ENCODE measurements around the gene SLF2. TPM values are rescaled to one million over a fixed set of nuclear protein-coding genes. Genes with fewer than 3 reads are reported as not detected.

SLF2 gene
- total RNA-seq, 2 experiments from 2014 or later = 52.1 to 58.2 TPM

DNA sequence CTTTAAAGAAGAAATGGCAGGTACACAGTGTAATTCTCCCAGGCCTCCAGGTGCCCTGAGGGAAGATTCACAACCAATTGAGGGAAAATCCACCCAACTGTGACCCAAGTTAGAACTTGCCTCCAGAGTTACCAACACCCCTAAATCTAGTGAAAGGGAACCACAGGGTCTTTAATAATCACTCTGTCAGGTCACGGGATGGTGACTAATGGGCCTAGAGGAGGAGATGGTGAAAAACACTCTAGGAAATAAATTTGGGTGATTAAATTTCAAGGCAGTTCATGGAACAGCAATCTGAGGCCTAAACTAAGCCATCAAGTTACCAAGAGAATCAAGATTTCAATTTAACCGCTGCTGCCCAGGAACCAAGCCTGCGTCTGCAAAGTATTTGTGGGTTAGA is 26.7 kb upstream of the SLF2 start:
- Histone ChIP-seq H3K36me3 (ENCODE audit: insufficient read depth, low read length) (no peaks in the 10 kb centered on the region), H3K9me2 (ENCODE audit: insufficient read depth, low read length) (no peaks in the 10 kb centered on the region), H2AFZ (ENCODE audit: low read length) (no peak overlapping the region), H4K20me1 (ENCODE audit: insufficient read depth, low read length) (no peaks in the 10 kb centered on the region), H3K9me3 (ENCODE audit: low read length) (no peaks in the 10 kb centered on the region), H3K4me1 (ENCODE audit: insufficient read depth, low read length, poor library complexity, severe bottlenecking) (peaks cover 2% of the 10 kb centered on the region), H3K4me2 (ENCODE audit: low read length) (no peak overlapping the region), H3K27ac (ENCODE audit: low read depth, low read length, poor library complexity, severe bottlenecking) (no peak overlapping the region), H3K4me3 (ENCODE audit: low read depth, low read length, poor library complexity, severe bottlenecking) (no peak overlapping the region), H3K79me2 (ENCODE audit: insufficient read depth, low read depth, low read length) (no peaks in the 10 kb centered on the region)
- no TSS peak for BruUV-seq (replicated peaks)
- intact Hi-C loops (cut with micrococcal nuclease; ENCODE audit: unreplicated experiment) = no loop called here
- ChIA-PET CTCF (ENCODE audit: unreplicated experiment) (no interaction called here), POLR2A (interaction anchor here (1.1 kb wide), 1 partner anchor 11 kb away, joined by 5 read pairs; no protein-coding TSS in a partner anchor)
- TF ChIP-seq, protein P1, sequence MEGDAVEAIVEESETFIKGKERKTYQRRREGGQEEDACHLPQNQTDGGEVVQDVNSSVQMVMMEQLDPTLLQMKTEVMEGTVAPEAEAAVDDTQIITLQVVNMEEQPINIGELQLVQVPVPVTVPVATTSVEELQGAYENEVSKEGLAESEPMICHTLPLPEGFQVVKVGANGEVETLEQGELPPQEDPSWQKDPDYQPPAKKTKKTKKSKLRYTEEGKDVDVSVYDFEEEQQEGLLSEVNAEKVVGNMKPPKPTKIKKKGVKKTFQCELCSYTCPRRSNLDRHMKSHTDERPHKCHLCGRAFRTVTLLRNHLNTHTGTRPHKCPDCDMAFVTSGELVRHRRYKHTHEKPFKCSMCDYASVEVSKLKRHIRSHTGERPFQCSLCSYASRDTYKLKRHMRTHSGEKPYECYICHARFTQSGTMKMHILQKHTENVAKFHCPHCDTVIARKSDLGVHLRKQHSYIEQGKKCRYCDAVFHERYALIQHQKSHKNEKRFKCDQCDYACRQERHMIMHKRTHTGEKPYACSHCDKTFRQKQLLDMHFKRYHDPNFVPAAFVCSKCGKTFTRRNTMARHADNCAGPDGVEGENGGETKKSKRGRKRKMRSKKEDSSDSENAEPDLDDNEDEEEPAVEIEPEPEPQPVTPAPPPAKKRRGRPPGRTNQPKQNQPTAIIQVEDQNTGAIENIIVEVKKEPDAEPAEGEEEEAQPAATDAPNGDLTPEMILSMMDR (conservative IDR thresholded peaks at IDR 0.05; ENCODE audit: low read length) = no peak
- TF ChIP-seq EZH2phosphoT487 (IDR thresholded peaks at IDR 0.05; ENCODE audit: borderline replicate concordance, low read depth, low read length) = no peak
- no peak for DNase-seq (ENCODE audit: low spot score)

- ChIA-PET POLR2A (no interaction called here), CTCF (ENCODE audit: unreplicated experiment) (no interaction called here)
- H3K4me1 ChIP-seq (ENCODE audit: insufficient read depth, low read length, poor library complexity, severe bottlenecking) = peaks cover 2% of the 10 kb centered on the region
- no peak overlapping the region for H3K4me3 ChIP-seq (ENCODE audit: low read depth, low read length, poor library complexity, severe bottlenecking)
- BruUV-seq (replicated peaks) = no TSS peak
- H3K36me3 ChIP-seq (ENCODE audit: insufficient read depth, low read length) = no peaks in the 10 kb centered on the region
- H3K27ac ChIP-seq (ENCODE audit: low read depth, low read length, poor library complexity, severe bottlenecking) = no peak overlapping the region
- no peaks in the 10 kb centered on the region for H3K9me3 ChIP-seq (ENCODE audit: low read length)
- H4K20me1 ChIP-seq (ENCODE audit: insufficient read depth, low read length) = no peaks in the 10 kb centered on the region
- no peak for TF ChIP-seq EZH2phosphoT487 (IDR thresholded peaks at IDR 0.05; ENCODE audit: borderline replicate concordance, low read depth, low read length)
- TF ChIP-seq, protein P1 (conservative IDR thresholded peaks at IDR 0.05; ENCODE audit: low read length) = no peak
- intact Hi-C loops (cut with micrococcal nuclease; ENCODE audit: unreplicated experiment) = no loop called here
- H3K79me2 ChIP-seq (ENCODE audit: insufficient read depth, low read depth, low read length) = no peaks in the 10 kb centered on the region
- no peak overlapping the region for H2AFZ ChIP-seq (ENCODE audit: low read length)
- DNase-seq (ENCODE audit: low spot score) = no peak
- H3K9me2 ChIP-seq (ENCODE audit: insufficient read depth, low read length) = no peaks in the 10 kb centered on the region
- no peak overlapping the region for H3K4me2 ChIP-seq (ENCODE audit: low read length)
These were observed 26.2 kb upstream of the SLF2 start for GRCh38 chr10:100886521-100886920.

DNA sequence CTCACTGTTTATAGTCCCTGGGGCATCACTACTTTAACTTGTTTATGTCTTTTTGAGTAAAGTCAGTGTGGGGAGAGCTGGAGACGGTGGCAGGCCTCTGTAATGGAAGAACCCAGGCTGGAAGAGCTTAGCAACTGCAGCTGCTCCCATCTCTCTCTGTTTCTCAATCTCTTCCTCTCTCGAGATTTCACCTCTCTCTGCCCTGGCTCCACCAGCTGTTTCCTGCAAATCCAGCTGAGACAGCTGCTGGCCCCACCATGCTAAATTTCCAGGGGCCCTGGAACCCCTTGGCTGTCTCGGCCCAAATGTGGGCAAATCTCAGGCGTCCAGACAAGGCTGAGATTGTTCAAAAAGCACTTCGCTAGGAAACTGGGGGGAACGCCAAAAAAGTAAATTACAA is 25.8 kb upstream of the SLF2 start:
- TF ChIP-seq, protein P1 (conservative IDR thresholded peaks at IDR 0.05; ENCODE audit: low read length) = no peak
- TF ChIP-seq EZH2phosphoT487 (IDR thresholded peaks at IDR 0.05; ENCODE audit: borderline replicate concordance, low read depth, low read length) = no peak
- BruUV-seq (replicated peaks) = no TSS peak
- intact Hi-C loops (cut with micrococcal nuclease; ENCODE audit: unreplicated experiment) = no loop called here
- H4K20me1 ChIP-seq (ENCODE audit: insufficient read depth, low read length) = no peaks in the 10 kb centered on the region
- ChIA-PET POLR2A (interaction anchor here (0.6 kb wide), 1 partner anchor 468 kb away, joined by 4 read pairs; no protein-coding TSS in a partner anchor), CTCF (ENCODE audit: unreplicated experiment) (no interaction called here)
- H3K4me1 ChIP-seq (ENCODE audit: insufficient read depth, low read length, poor library complexity, severe bottlenecking) = peaks cover 2% of the 10 kb centered on the region
- no peaks in the 10 kb centered on the region for H3K79me2 ChIP-seq (ENCODE audit: insufficient read depth, low read depth, low read length)
- no peaks in the 10 kb centered on the region for H3K9me3 ChIP-seq (ENCODE audit: low read length)
- no peak for DNase-seq (ENCODE audit: low spot score)
- no peak overlapping the region for H3K27ac ChIP-seq (ENCODE audit: low read depth, low read length, poor library complexity, severe bottlenecking)
- H3K36me3 ChIP-seq (ENCODE audit: insufficient read depth, low read length) = no peaks in the 10 kb centered on the region
- H2AFZ ChIP-seq (ENCODE audit: low read length) = no peak overlapping the region
- no peak overlapping the region for H3K4me3 ChIP-seq (ENCODE audit: low read depth, low read length, poor library complexity, severe bottlenecking)
- H3K9me2 ChIP-seq (ENCODE audit: insufficient read depth, low read length) = no peaks in the 10 kb centered on the region
- H3K4me2 ChIP-seq (ENCODE audit: low read length) = no peak overlapping the region
